ENCODE results near the gene SLC17A9. TPM values are rescaled to one million over a fixed set of nuclear protein-coding genes. Genes with fewer than 3 reads are reported as not detected.

The SLC17A9 gene
- total RNA-seq, 1 donor from 2014 or later = 7.6 TPM

GRCh38 chr20:62964700-62965099 is 12.2 kb downstream of the SLC17A9 start:
- Mint-ChIP-seq H3K27ac (no peak overlapping the region), H3K4me3 (no peak overlapping the region), H3K4me1 (ENCODE audit: low read depth) (no peaks in the 10 kb centered on the region), H3K27me3 (ENCODE audit: insufficient read depth) (no peaks in the 10 kb centered on the region), H3K36me3 (ENCODE audit: low read depth) (no peaks in the 10 kb centered on the region), H3K9me3 (no peaks in the 10 kb centered on the region)
- intact Hi-C loops (cut with micrococcal nuclease) = no loop called here
- DNase-seq (ENCODE audit: low spot score) = no peak

- no peaks in the 10 kb centered on the region for H3K9me3 Mint-ChIP-seq
- intact Hi-C loops (cut with micrococcal nuclease) = no loop called here
- no peaks in the 10 kb centered on the region for H3K4me1 Mint-ChIP-seq (ENCODE audit: low read depth)
- no peaks in the 10 kb centered on the region for H3K36me3 Mint-ChIP-seq (ENCODE audit: low read depth)
- no peak overlapping the region for H3K27ac Mint-ChIP-seq
- H3K4me3 Mint-ChIP-seq = no peak overlapping the region
- DNase-seq (ENCODE audit: low spot score) = no peak
- peaks cover 2% of the 10 kb centered on the region for H3K27me3 Mint-ChIP-seq (ENCODE audit: insufficient read depth)
Observed at GRCh38 chr20:62965363-62965771, 12.9 kb downstream of the SLC17A9 start.

GRCh38 chr20:62966212-62967148 is 14.0 kb downstream of the SLC17A9 start:
- H3K4me1 Mint-ChIP-seq (ENCODE audit: low read depth) = peaks cover 1% of the 10 kb centered on the region
- H3K27me3 Mint-ChIP-seq (ENCODE audit: insufficient read depth) = peaks cover 5% of the 10 kb centered on the region
- intact Hi-C loops (cut with micrococcal nuclease) = no loop called here
- no peaks in the 10 kb centered on the region for H3K36me3 Mint-ChIP-seq (ENCODE audit: low read depth)
- H3K4me3 Mint-ChIP-seq = no peak overlapping the region
- no peaks in the 10 kb centered on the region for H3K9me3 Mint-ChIP-seq
- DNase-seq (ENCODE audit: low spot score) = no peak
- H3K27ac Mint-ChIP-seq = no peak overlapping the region

- H3K4me3 Mint-ChIP-seq = no peak overlapping the region
Observed at GRCh38 chr20:62967149-62967501, 14.6 kb downstream of the SLC17A9 start.

GRCh38 chr20:62967628-62968351 is 15.3 kb downstream of the SLC17A9 start:
- Mint-ChIP-seq H3K27ac (no peak overlapping the region), H3K9me3 (no peaks in the 10 kb centered on the region), H3K27me3 (ENCODE audit: insufficient read depth) (peaks cover 14% of the 10 kb centered on the region), H3K4me1 (ENCODE audit: low read depth) (peaks cover 13% of the 10 kb centered on the region), H3K4me3 (no peak overlapping the region), H3K36me3 (ENCODE audit: low read depth) (no peaks in the 10 kb centered on the region)
- no peak for DNase-seq (ENCODE audit: low spot score)
- intact Hi-C loops (cut with micrococcal nuclease) = no loop called here

More at GRCh38 chr20:62967149-62967501, 14.6 kb downstream of the SLC17A9 start:
- DNase-seq (ENCODE audit: low spot score) = no peak
- Mint-ChIP-seq H3K9me3 (no peaks in the 10 kb centered on the region), H3K27me3 (ENCODE audit: insufficient read depth) (peaks cover 10% of the 10 kb centered on the region), H3K36me3 (ENCODE audit: low read depth) (no peaks in the 10 kb centered on the region), H3K27ac (no peak overlapping the region), H3K4me1 (ENCODE audit: low read depth) (peaks cover 8% of the 10 kb centered on the region)
- intact Hi-C loops (cut with micrococcal nuclease) = no loop called here

- Mint-ChIP-seq H3K27me3 (ENCODE audit: insufficient read depth) (peaks cover 19% of the 10 kb centered on the region), H3K4me1 (ENCODE audit: low read depth) (peaks cover 13% of the 10 kb centered on the region), H3K4me3 (no peak overlapping the region), H3K36me3 (ENCODE audit: low read depth) (no peaks in the 10 kb centered on the region), H3K9me3 (no peaks in the 10 kb centered on the region), H3K27ac (no peak overlapping the region)
- intact Hi-C loops (cut with micrococcal nuclease) = no loop called here
- no peak for DNase-seq (ENCODE audit: low spot score)
Observed at GRCh38 chr20:62968378-62969178, 16.1 kb downstream of the SLC17A9 start.

- no peak overlapping the region for H3K4me3 Mint-ChIP-seq
- peaks cover 13% of the 10 kb centered on the region for H3K4me1 Mint-ChIP-seq (ENCODE audit: low read depth)
- H3K36me3 Mint-ChIP-seq (ENCODE audit: low read depth) = no peaks in the 10 kb centered on the region
- H3K27ac Mint-ChIP-seq = no peak overlapping the region
- intact Hi-C loops (cut with micrococcal nuclease) = no loop called here
- peaks cover 22% of the 10 kb centered on the region for H3K27me3 Mint-ChIP-seq (ENCODE audit: insufficient read depth)
- no peaks in the 10 kb centered on the region for H3K9me3 Mint-ChIP-seq
- DNase-seq (ENCODE audit: low spot score) = no peak
Observed at GRCh38 chr20:62969179-62969760, 16.8 kb downstream of the SLC17A9 start.

GRCh38 chr20:62969939-62970306 is 17.4 kb downstream of the SLC17A9 start:
- Mint-ChIP-seq H3K27me3 (ENCODE audit: insufficient read depth) (peaks cover 24% of the 10 kb centered on the region), H3K4me3 (no peak overlapping the region), H3K4me1 (ENCODE audit: low read depth) (peaks cover 13% of the 10 kb centered on the region), H3K36me3 (ENCODE audit: low read depth) (no peaks in the 10 kb centered on the region), H3K9me3 (no peaks in the 10 kb centered on the region), H3K27ac (no peak overlapping the region)
- no peak for DNase-seq (ENCODE audit: low spot score)
- intact Hi-C loops (cut with micrococcal nuclease) = no loop called here

- no peak overlapping the region for H3K27ac Mint-ChIP-seq
- no peak for DNase-seq (ENCODE audit: low spot score)
- H3K9me3 Mint-ChIP-seq = no peaks in the 10 kb centered on the region
- H3K36me3 Mint-ChIP-seq (ENCODE audit: low read depth) = no peaks in the 10 kb centered on the region
- H3K27me3 Mint-ChIP-seq (ENCODE audit: insufficient read depth) = peaks cover 25% of the 10 kb centered on the region
- intact Hi-C loops (cut with micrococcal nuclease) = no loop called here
- no peak overlapping the region for H3K4me3 Mint-ChIP-seq
- H3K4me1 Mint-ChIP-seq (ENCODE audit: low read depth) = peaks cover 13% of the 10 kb centered on the region
Observed at GRCh38 chr20:62970307-62971210, 18.1 kb downstream of the SLC17A9 start.

GRCh38 chr20:62971211-62971949 is 18.9 kb downstream of the SLC17A9 start:
- no peak for DNase-seq (ENCODE audit: low spot score)
- Mint-ChIP-seq H3K36me3 (ENCODE audit: low read depth) (no peaks in the 10 kb centered on the region), H3K4me3 (peak overlapping the region; percentile 4), H3K4me1 (ENCODE audit: low read depth) (peaks cover 13% of the 10 kb centered on the region), H3K9me3 (no peaks in the 10 kb centered on the region), H3K27ac (peak overlapping the region; percentile 50), H3K27me3 (ENCODE audit: insufficient read depth) (peaks cover 29% of the 10 kb centered on the region)
- intact Hi-C loops (cut with micrococcal nuclease) = no loop called here
